GM23248 (cell line): ENCODE data around the gene NKRF. TPM values are rescaled to one million over a fixed set of nuclear protein-coding genes. Genes with fewer than 3 reads are reported as not detected.

Source experiments
- DNase-seq: peaks from one replicate; pipeline ENCODE4 v3.0.0-alpha.2; 2015
- H2AFZ ChIP-seq: fragments of 200-600 bp; sonication (generic); 2 replicates; pipeline ENCODE4 v1.6.1; 2016; ENCODE audit warnings: antibody characterized with exemption
- H3F3A ChIP-seq: fragments of 200-600 bp; sonication (generic); 2 replicates; pipeline ENCODE4 v1.6.1; 2016; ENCODE audit warnings: mild to moderate bottlenecking, antibody characterized with exemption, mixed run types; ENCODE audit not compliant: insufficient read depth
- H3K27ac ChIP-seq: fragments of 200-600 bp; sonication (generic); 2 replicates; pipeline ENCODE4 v1.5.1; 2016; ENCODE audit warnings: mild to moderate bottlenecking
- H3K27me3 ChIP-seq: fragments of 200-600 bp; sonication (generic); replicated peaks from 2 replicates; pipeline ENCODE4 v1.6.1; 2016; ENCODE audit warnings: mild to moderate bottlenecking; ENCODE audit not compliant: insufficient read depth
- H3K36me3 ChIP-seq: fragments of 200-600 bp; sonication (generic); 2 replicates; pipeline ENCODE4 v1.6.1; 2016; ENCODE audit warnings: low read depth, mild to moderate bottlenecking
- H3K4me1 ChIP-seq: fragments of 200-600 bp; sonication (generic); 2 replicates; pipeline ENCODE4 v1.6.1; 2016; ENCODE audit warnings: mild to moderate bottlenecking; ENCODE audit not compliant: insufficient read depth
- H3K4me2 ChIP-seq: fragments of 200-600 bp; sonication (generic); one replicate; pipeline ENCODE4 v1.6.1; 2016; ENCODE audit warnings: mild to moderate bottlenecking; ENCODE audit not compliant: unreplicated experiment
- H3K4me3 ChIP-seq: fragments of 200-600 bp; sonication (generic); 2 replicates; pipeline ENCODE4 v1.5.1; 2016; ENCODE audit warnings: mild to moderate bottlenecking
- H3K79me2 ChIP-seq: fragments of 200-600 bp; sonication (generic); 2 replicates; pipeline ENCODE4 v1.6.1; 2016; ENCODE audit warnings: mild to moderate bottlenecking; ENCODE audit not compliant: insufficient read depth
- H3K9ac ChIP-seq: fragments of 200-600 bp; sonication (generic); 2 replicates; pipeline ENCODE4 v1.6.1; 2016; ENCODE audit warnings: mild to moderate bottlenecking
- H3K9me2 ChIP-seq: fragments of 200-600 bp; sonication (generic); 2 replicates; pipeline ENCODE4 v1.6.1; 2016; ENCODE audit warnings: mixed run types, mild to moderate bottlenecking, moderate library complexity; ENCODE audit not compliant: insufficient read depth
- H3K9me3 ChIP-seq: fragments of 200-600 bp; sonication (generic); one replicate; pipeline ENCODE4 v1.6.1; 2017; ENCODE audit warnings: low read depth
- H4K20me1 ChIP-seq: fragments of 200-600 bp; sonication (generic); 2 replicates; pipeline ENCODE4 v1.6.0; 2016; ENCODE audit not compliant: insufficient read depth
- EZH2 ChIP-seq: fragments of 200-600 bp; sonication (generic); IDR thresholded peaks from 2 replicates; pipeline ENCODE4 v1.6.1; 2018; ENCODE audit warnings: antibody characterized with exemption, mild to moderate bottlenecking; ENCODE audit not compliant: insufficient read depth, poor library complexity, severe bottlenecking
- EZH2phosphoT487 ChIP-seq: fragments of 200-600 bp; sonication (generic); IDR thresholded peaks from 2 replicates; pipeline ENCODE4 v1.6.1; 2018; ENCODE audit warnings: antibody characterized with exemption, moderate library complexity, mild to moderate bottlenecking, low read depth; ENCODE audit not compliant: insufficient read depth
- WGBS, 2 experiments: methylation state at CpG; one replicate each; pipeline ENCODE4 v1.1.6; 2015 to 2017; ENCODE audit warnings: low lambda C conversion rate in 2 of 2, low coverage in 1 of 2; ENCODE audit errors: missing lambda C conversion rate in 2 of 2; 5-methylcytosine and 5-hydroxymethylcytosine counted together
- in situ Hi-C: fragments of 300-500 bp; cut with MboI; formaldehyde crosslinking; loops from 2 replicates; pipeline ENCODE4 v1.15.0; 2020
- microRNA counts: library from miRNA; unstranded; fragments of <30 nt; microRNA quantifications from one replicate; lab custom pipeline; 2016
- microRNA-seq: library from miRNA; unstranded; fragments of <30 nt; microRNA quantifications from one replicate; pipeline ENCODE4, GENCODE V29; 2016; ENCODE audit warnings: borderline number of aligned reads
- polyA plus RNA-seq: library from polyadenylated mRNA; unstranded; fragments of >200 nt; fragmentation: Nextera tagmentation; extraction: Ambion mirVana; gene quantifications from 2 replicates; pipeline ENCODE4 v1.2.1, GENCODE V29; 2016
- small RNA-seq: library from RNA; depleted of rRNA; stranded (forward); fragments of <200 nt; gene quantifications from one replicate; pipeline ENCODE3, GENCODE V24; 2014; ENCODE audit warnings: low read depth, low replicate concordance
- total RNA-seq: library from RNA; depleted of rRNA; stranded (reverse); fragments of >200 nt; shearing (Covaris generic); gene quantifications from 2 replicates; pipeline ENCODE4 v1.2.3, GENCODE V29; 2014; rRNA removed

NKRF gene
- total and polyA plus RNA-seq, 2 experiments from 2014 or later = 3.3 to 3.8 TPM

- Histone ChIP-seq H3K9me2 (no peaks in the 10 kb centered on the region), H4K20me1 (no peaks in the 10 kb centered on the region), H3K36me3 (no peaks in the 10 kb centered on the region), H3K9me3 (no peaks in the 10 kb centered on the region), H2AFZ (no peak overlapping the region), H3K27ac (0 out of 2 replicates have a peak overlapping the region, but pooled peaks have one; percentile 21), H3F3A (no peaks in the 10 kb centered on the region), H3K4me3 (no peak overlapping the region), H3K4me2 (no peak overlapping the region), H3K9ac (no peak overlapping the region), H3K27me3 (no peaks in the 10 kb centered on the region), H3K4me1 (no peaks in the 10 kb centered on the region), H3K79me2 (peaks cover 29% of the 10 kb centered on the region; the same call in 1 of the 2 replicates)
- no peak for TF ChIP-seq EZH2phosphoT487
- no peak for TF ChIP-seq EZH2
- 64 to 81% methylated on average over 1 to 3 of the region's 3 CpGs for WGBS, 2 experiments
- in situ Hi-C loops = no loop called here
- peak; percentile 52 for DNase-seq
These were observed 53.7 kb downstream of the NKRF start for GRCh38 chrX:119552508-119552907.

- in situ Hi-C loops = no loop called here
- Histone ChIP-seq H3K27ac (no peak overlapping the region), H3K9ac (no peak overlapping the region), H4K20me1 (no peaks in the 10 kb centered on the region), H3K4me1 (no peaks in the 10 kb centered on the region), H3K36me3 (no peaks in the 10 kb centered on the region), H3F3A (no peaks in the 10 kb centered on the region), H3K27me3 (no peaks in the 10 kb centered on the region), H2AFZ (no peak overlapping the region), H3K9me2 (no peaks in the 10 kb centered on the region), H3K4me2 (no peak overlapping the region), H3K9me3 (no peaks in the 10 kb centered on the region), H3K4me3 (no peak overlapping the region), H3K79me2 (peaks cover 32% of the 10 kb centered on the region; the same call in 1 of the 2 replicates)
- 66 to 69% methylated on average over 6 to 7 of the region's 7 CpGs for WGBS, 2 experiments
- TF ChIP-seq EZH2phosphoT487 (no peak), EZH2 (no peak)
- DNase-seq = no peak
These were observed 56.8 kb downstream of the NKRF start for GRCh38 chrX:119549327-119550016.

DNA sequence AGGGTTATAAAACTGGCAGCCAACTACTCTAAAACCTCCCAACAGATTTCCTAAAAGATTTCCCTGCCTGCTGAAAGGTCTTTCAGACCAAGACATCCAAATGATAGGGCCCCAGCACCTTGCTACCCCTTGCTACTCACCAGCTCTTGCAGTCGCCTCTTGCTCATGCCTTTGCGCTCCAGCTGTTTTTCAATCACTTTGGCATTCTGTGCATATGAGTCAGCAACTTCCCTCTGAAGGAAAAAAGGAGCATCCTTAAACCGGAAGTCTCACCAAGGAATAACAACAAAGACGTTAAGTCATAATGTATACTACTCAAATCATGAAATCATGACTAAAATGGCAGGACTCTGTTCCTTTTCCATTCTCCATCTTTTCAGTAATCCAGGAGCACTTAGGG lies 65.0 kb downstream of the NKRF start:
- H2AFZ ChIP-seq = peak overlapping the region; percentile 64; the same call in 1 of the 2 replicates
- peaks cover 11% of the 10 kb centered on the region for H3K4me1 ChIP-seq
- H3K27ac ChIP-seq = peak overlapping the region; percentile 59
- peak; percentile 83 for DNase-seq
- no peaks in the 10 kb centered on the region for H3K79me2 ChIP-seq
- H4K20me1 ChIP-seq = no peaks in the 10 kb centered on the region
- no peaks in the 10 kb centered on the region for H3K27me3 ChIP-seq
- no peaks in the 10 kb centered on the region for H3K36me3 ChIP-seq
- no peak overlapping the region for H3K4me3 ChIP-seq
- TF ChIP-seq EZH2phosphoT487 (no peak), EZH2 (no peak)
- no peaks in the 10 kb centered on the region for H3K9me2 ChIP-seq
- peaks cover 10% of the 10 kb centered on the region; the same call in 1 of the 2 replicates for H3F3A ChIP-seq
- no peaks in the 10 kb centered on the region for H3K9me3 ChIP-seq
- 4 to 6% methylated on average over 4 of the region's 4 CpGs for WGBS, 2 experiments
- no peak overlapping the region for H3K4me2 ChIP-seq
- in situ Hi-C loops = no loop called here
- H3K9ac ChIP-seq = no peak overlapping the region

DNA sequence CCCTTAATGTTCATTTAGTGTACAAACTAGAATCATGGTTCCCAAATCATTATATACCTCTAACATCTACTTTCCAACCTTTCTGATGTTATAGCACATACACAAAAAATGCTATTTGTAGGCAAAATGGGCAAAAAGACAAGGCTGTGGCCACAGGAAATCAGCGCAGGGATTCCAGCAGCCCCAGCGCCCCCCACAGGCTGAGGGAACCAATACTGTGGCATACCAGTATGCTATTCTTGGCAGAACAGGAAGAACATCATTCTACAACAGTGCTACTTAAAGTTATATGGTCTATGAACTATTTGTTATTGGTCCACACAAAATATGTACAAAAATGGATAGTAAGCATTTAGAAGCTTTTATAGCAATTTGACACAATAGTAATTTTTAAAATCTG lies 66.4 kb downstream of the NKRF start:
- Histone ChIP-seq H3K4me2 (no peak overlapping the region), H3K9me3 (no peaks in the 10 kb centered on the region), H3K9ac (no peak overlapping the region), H3K27ac (no peak overlapping the region), H3F3A (peaks cover 10% of the 10 kb centered on the region; the same call in 1 of the 2 replicates), H4K20me1 (no peaks in the 10 kb centered on the region), H3K4me3 (no peak overlapping the region), H3K9me2 (no peaks in the 10 kb centered on the region), H2AFZ (no peak overlapping the region), H3K79me2 (no peaks in the 10 kb centered on the region), H3K36me3 (no peaks in the 10 kb centered on the region), H3K27me3 (no peaks in the 10 kb centered on the region), H3K4me1 (peaks cover 11% of the 10 kb centered on the region)
- no peak for DNase-seq
- TF ChIP-seq EZH2 = no peak
- no peak for TF ChIP-seq EZH2phosphoT487
- 50 to 63% methylated on average over 2 of the region's 2 CpGs for WGBS, 2 experiments
- in situ Hi-C loops = no loop called here

MicroRNA genes within 50 kb of the gene (microRNA counts, 767-probe panel; counts per million panel counts)
- 447 counts per million, percentile 86 among the panel's probes with 10 or more counts for microRNA hsa-miR-766-3p (lab: Ali Mortazavi, UCI)

Small RNA genes lying within 50 kb of the gene (microRNA-seq; reads per million reads assigned to microRNA genes)
- gene MIR766 = 35.3 reads per million, percentile 37 among the genes with 10 or more reads in this experiment

Small RNA genes lying within 50 kb of the gene (small RNA-seq; reads per million reads assigned to genes)
- not detected for gene MIR766

Other genes with a start within 250 kb of the NKRF start
- 41.1 and 53.4 TPM in 2 replicates for gene SLC25A43, start 207.1 kb downstream of the NKRF start, total RNA-seq
- gene SLC25A43, start 207.1 kb downstream of the NKRF start, polyA plus RNA-seq = 28.4 and 31.2 TPM in 2 replicates
- gene SLC25A5, start 138.0 kb downstream of the NKRF start, total RNA-seq = 98.9 and 104 TPM in 2 replicates
- gene SLC25A5, start 138.0 kb downstream of the NKRF start, polyA plus RNA-seq = 148 and 150 TPM in 2 replicates
- 31.5 and 33.1 TPM in 2 replicates for gene STEEP1, start 41.0 kb downstream of the NKRF start, total RNA-seq
- gene STEEP1, start 41.0 kb downstream of the NKRF start, polyA plus RNA-seq = 11.8 TPM in 2 replicates
- gene UBE2A, start 31.9 kb downstream of the NKRF start, total RNA-seq = 36.1 and 51.0 TPM in 2 replicates
- 147 and 150 TPM in 2 replicates for gene UBE2A, start 31.9 kb downstream of the NKRF start, polyA plus RNA-seq
- gene SEPTIN6, start 86.7 kb upstream of the NKRF start, total RNA-seq = 22.2 and 23.8 TPM in 2 replicates
- gene SEPTIN6, start 86.7 kb upstream of the NKRF start, polyA plus RNA-seq = 20.6 and 23.9 TPM in 2 replicates
- 0.22 TPM in 1 of 2 replicates, not detected in the other for gene SOWAHD, start 152.2 kb upstream of the NKRF start, total RNA-seq
- 0.41 TPM in 1 of 2 replicates, not detected in the other for gene SOWAHD, start 152.2 kb upstream of the NKRF start, polyA plus RNA-seq
- gene RPL39, start 185.2 kb upstream of the NKRF start, total RNA-seq = 3,406 and 4,073 TPM in 2 replicates
- 1,028 and 1,060 TPM in 2 replicates for gene RPL39, start 185.2 kb upstream of the NKRF start, polyA plus RNA-seq
- gene UPF3B, start 246.5 kb upstream of the NKRF start, total RNA-seq = 3.1 and 3.3 TPM in 2 replicates
- 6.0 and 6.7 TPM in 2 replicates for gene UPF3B, start 246.5 kb upstream of the NKRF start, polyA plus RNA-seq